Thyroid gland (tissue), 4 donors: ENCODE data around the gene DMC1. TPM values are rescaled to one million over a fixed set of nuclear protein-coding genes. Genes with fewer than 3 reads are reported as not detected.

Source experiments
- DNase-seq, 2 donors: peaks; one replicate each; pipeline ENCODE4 v3.0.0-alpha.2; 2019
- H3K27ac ChIP-seq, 3 donors: fragments of 200-600 bp; sonication (generic); 1 replicate in 2 of 3; 2 replicates in 1 of 3; pipeline ENCODE4 v1.5.1; 2016 to 2019; ENCODE audit warnings: mild to moderate bottlenecking in 1 of 3, moderate library complexity in 1 of 3
- H3K27me3 ChIP-seq: fragments of 200-600 bp; sonication (generic); one replicate; pipeline ENCODE4 v1.5.1; 2019
- H3K36me3 ChIP-seq, 2 donors: fragments of 200-600 bp; sonication (generic); one replicate each; pipeline ENCODE4 v1.5.1; 2016 to 2019
- H3K4me1 ChIP-seq, 2 donors: fragments of 200-600 bp; sonication (generic); one replicate each; pipeline ENCODE4 v1.5.1; 2017 to 2019
- H3K4me3 ChIP-seq, 3 donors: fragments of 200-600 bp; sonication (generic); replicated peaks in 1 of 3; 1 replicate in 2 of 3; 2 replicates in 1 of 3; pipeline ENCODE4 v1.5.1; 2016; ENCODE audit warnings: mild to moderate bottlenecking in 1 of 3
- H3K9me3 ChIP-seq: fragments of 200-600 bp; sonication (generic); one replicate; pipeline ENCODE4 v1.5.1; 2017
- CTCF ChIP-seq, 6 experiments: fragments of 200-600 bp in 3 of 6; fragments of 450-650 bp in 3 of 6; sonication (generic) in 3 of 6; IDR thresholded peaks; one replicate each; pipeline ENCODE4 v1.5.1; 2016 to 2019; ENCODE audit warnings: antibody characterized with exemption in 6 of 6, mild to moderate bottlenecking in 2 of 6, inconsistent platforms in 1 of 6, moderate library complexity in 1 of 6
- POLR2A ChIP-seq, 2 donors: fragments of 450-650 bp; IDR thresholded peaks; one replicate each; pipeline ENCODE4 v1.6.1; 2017; ENCODE audit warnings: antibody characterized with exemption in 2 of 2, mild to moderate bottlenecking in 2 of 2, moderate library complexity in 1 of 2
- WGBS, 2 donors: methylation state at CpG; one replicate each; pipeline ENCODE4 v1.1.5; 2017; 5-methylcytosine and 5-hydroxymethylcytosine counted together
- intact Hi-C: fragments of 100-400 bp; cut with DNase I; formaldehyde crosslinking; loops from one replicate; pipeline ENCODE4 v1.15.1; 2023
- total RNA-seq, 4 donors: library from RNA; depleted of rRNA; stranded (reverse); fragments of >200 nt; gene quantifications; one replicate each; pipeline ENCODE4 v1.2.3, GENCODE V29; 2016

The DMC1 gene
- total RNA-seq, 4 donors from 2014 or later: 0.78 to 25.9 (median 1.1) TPM; not detected in 1

GRCh38 chr22:38485783-38486182 lies 84.2 kb downstream of the DMC1 start:
- Histone ChIP-seq H3K4me1 (no peaks in the 10 kb centered on the region), H3K27me3 (no peaks in the 10 kb centered on the region), H3K9me3 (no peaks in the 10 kb centered on the region), H3K27ac (no peak overlapping the region), H3K4me3 (no peak overlapping the region), H3K36me3 (peaks cover 94 to 96% of the 10 kb centered on the region in 2 donors)
- TF ChIP-seq CTCF (IDR thresholded peaks at IDR 0.05) (no peak), POLR2A (IDR thresholded peaks at IDR 0.05) (no peak)
- no peak for DNase-seq
- intact Hi-C loops: no loop called here
- 82 to 86% methylated on average over 5 of the region's 5 CpGs for WGBS, 2 donors

- Histone ChIP-seq H3K27ac (no peak overlapping the region), H3K36me3 (peaks cover 79 to 81% of the 10 kb centered on the region in 2 donors), H3K9me3 (no peaks in the 10 kb centered on the region), H3K4me3 (no peak overlapping the region), H3K27me3 (no peaks in the 10 kb centered on the region), H3K4me1 (peaks cover 4 to 7% of the 10 kb centered on the region in 2 donors)
- no peak for DNase-seq
- WGBS, 2 donors: 46 to 60% methylated on average over 1 of the region's 1 CpG
- TF ChIP-seq CTCF (IDR thresholded peaks at IDR 0.05) (no peak), POLR2A (IDR thresholded peaks at IDR 0.05) (no peak)
- intact Hi-C loops: no loop called here
Measured at GRCh38 chr22:38484244-38484643, 85.7 kb downstream of the DMC1 start.

GRCh38 chr22:38482662-38483308 lies 87.2 kb downstream of the DMC1 start:
- intact Hi-C loops: no loop called here
- H3K4me1 ChIP-seq: peaks cover 5 to 8% of the 10 kb centered on the region in 2 donors

GRCh38 chr22:38481871-38482332 lies 88.1 kb downstream of the DMC1 start:
- Histone ChIP-seq H3K36me3 (peaks cover 55 to 59% of the 10 kb centered on the region in 2 donors), H3K4me1 (peaks cover 5 to 8% of the 10 kb centered on the region in 2 donors), H3K9me3 (no peaks in the 10 kb centered on the region), H3K4me3 (no peak overlapping the region), H3K27ac (no peak overlapping the region), H3K27me3 (no peaks in the 10 kb centered on the region)
- 89 to 91% methylated on average over 8 of the region's 8 CpGs for WGBS, 2 donors
- intact Hi-C loops: no loop called here
- no peak for DNase-seq
- TF ChIP-seq CTCF (IDR thresholded peaks at IDR 0.05): no peak
- no peak for TF ChIP-seq POLR2A (IDR thresholded peaks at IDR 0.05)

More at GRCh38 chr22:38482662-38483308, 87.2 kb downstream of the DMC1 start:
- Histone ChIP-seq H3K27me3 (no peaks in the 10 kb centered on the region), H3K9me3 (no peaks in the 10 kb centered on the region), H3K4me3 (no peak overlapping the region), H3K27ac (no peak overlapping the region), H3K36me3 (peaks cover 64 to 68% of the 10 kb centered on the region in 2 donors)
- no peak for TF ChIP-seq POLR2A (IDR thresholded peaks at IDR 0.05)
- no peak for TF ChIP-seq CTCF (IDR thresholded peaks at IDR 0.05)
- 93 to 95% methylated on average over 6 of the region's 6 CpGs for WGBS, 2 donors
- no peak for DNase-seq

GRCh38 chr22:38481162-38481870 lies 88.7 kb downstream of the DMC1 start:
- no peak overlapping the region for H3K27ac ChIP-seq
- H3K4me3 ChIP-seq: no peak overlapping the region
- H3K4me1 ChIP-seq: peaks cover 5 to 8% of the 10 kb centered on the region in 2 donors
- peaks cover 50 to 53% of the 10 kb centered on the region in 2 donors for H3K36me3 ChIP-seq
- intact Hi-C loops: no loop called here
- no peaks in the 10 kb centered on the region for H3K9me3 ChIP-seq
- 93 to 100% methylated on average over 3 of the region's 3 CpGs for WGBS, 2 donors
- no peak for TF ChIP-seq POLR2A (IDR thresholded peaks at IDR 0.05)
- no peak for DNase-seq
- H3K27me3 ChIP-seq: no peaks in the 10 kb centered on the region
